HG03139 (cell line): ENCODE measurements around the gene FARP1.

Experiments
- ATAC-seq: cut with Tn5 transposase; IDR thresholded peaks from one replicate; pipeline ENCODE4 v1.9.1; 2021; ENCODE audit not compliant: unreplicated experiment

FARP1 gene

DNA sequence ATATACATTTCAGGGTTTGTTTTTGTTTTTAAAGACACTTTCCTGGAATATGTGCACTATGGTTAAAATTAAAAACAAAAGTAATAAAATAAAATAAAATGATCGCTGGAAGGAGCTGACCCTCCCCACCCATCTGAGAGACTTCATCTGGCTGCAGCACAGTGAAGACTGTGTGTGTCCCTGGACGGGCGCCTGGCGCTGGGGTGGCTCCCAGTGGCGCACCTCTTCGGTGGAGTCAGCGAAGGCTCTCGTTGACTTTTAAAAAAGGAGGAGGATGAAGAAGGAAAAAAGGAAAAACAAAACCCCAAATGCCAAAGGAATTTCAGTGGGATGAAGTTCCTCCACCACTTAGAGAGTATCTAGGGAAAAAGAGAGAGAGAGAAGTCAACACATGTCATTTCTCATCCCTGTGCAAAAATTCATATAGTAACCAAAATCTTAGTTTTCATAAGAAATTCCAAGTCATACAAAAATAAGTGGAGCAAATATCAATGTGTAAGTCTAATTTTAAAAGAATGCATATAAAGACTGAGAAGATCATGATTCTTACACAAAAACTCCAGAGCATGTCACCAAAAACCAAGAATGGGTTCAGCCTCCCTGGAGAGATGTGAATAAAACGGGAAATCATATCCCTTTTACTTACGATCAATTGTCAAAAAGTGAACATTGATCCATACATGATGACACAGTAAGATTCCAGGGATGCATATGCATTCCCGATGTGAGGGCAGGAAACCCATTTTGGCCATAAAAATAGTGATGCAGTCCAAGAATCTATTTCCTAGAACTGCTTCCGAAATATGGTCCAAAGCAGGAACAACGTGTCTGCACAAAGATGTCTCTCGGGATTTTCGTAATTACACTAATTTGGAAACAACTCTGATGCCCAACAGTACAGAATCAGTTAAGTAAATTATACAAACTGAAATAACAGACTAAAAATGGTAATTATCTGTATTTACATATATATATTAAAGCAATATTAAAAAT is 310.3 kb downstream of the FARP1 start:
- ATAC-seq = no peak

DNA sequence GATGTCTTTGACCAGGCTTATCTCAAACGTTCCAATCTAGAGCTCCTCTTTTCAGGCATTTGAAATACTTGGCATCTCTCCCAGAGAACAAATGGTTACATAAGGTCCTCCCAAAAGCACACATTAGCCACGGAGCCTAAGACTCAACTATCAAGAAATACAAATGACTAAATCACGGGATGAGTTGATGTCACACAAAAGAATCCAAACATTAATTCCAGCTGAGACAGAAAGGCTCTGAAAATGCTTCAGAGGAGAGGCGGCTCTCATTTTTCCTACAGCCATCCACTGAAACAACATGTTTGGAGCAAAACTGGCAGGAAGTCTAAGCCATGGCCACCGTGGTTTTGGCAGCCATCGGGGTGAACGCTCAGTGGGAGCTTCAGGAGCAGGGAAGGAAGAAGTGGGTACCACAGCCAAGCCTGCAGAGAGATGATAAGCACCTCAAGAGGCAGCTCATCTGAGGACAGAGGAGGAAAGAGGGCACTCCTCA is 311.5 kb downstream of the FARP1 start:
- no peak for ATAC-seq

GRCh38 chr13:98456413-98456845 is 313.5 kb downstream of the FARP1 start:
- no peak for ATAC-seq

DNA sequence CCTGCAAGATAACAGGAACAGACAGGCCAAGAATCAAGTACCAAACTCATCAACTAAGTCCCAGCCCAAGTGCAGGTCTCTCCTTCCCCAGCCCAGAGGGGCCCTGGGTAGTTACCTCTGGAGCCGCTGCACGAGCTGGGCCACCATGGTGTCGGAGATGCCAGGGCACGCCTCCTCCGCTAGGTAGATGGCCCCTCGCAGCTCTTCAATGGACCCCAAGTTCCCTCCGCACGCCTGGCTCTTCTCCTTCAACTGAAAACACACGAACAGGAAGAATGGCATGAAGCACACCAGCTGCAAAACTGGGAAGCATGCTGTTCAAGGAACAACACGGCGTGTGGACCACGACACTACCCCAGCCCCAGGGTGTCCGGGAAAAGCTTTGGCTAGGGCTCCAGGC is 314.2 kb downstream of the FARP1 start:
- no peak for ATAC-seq

DNA sequence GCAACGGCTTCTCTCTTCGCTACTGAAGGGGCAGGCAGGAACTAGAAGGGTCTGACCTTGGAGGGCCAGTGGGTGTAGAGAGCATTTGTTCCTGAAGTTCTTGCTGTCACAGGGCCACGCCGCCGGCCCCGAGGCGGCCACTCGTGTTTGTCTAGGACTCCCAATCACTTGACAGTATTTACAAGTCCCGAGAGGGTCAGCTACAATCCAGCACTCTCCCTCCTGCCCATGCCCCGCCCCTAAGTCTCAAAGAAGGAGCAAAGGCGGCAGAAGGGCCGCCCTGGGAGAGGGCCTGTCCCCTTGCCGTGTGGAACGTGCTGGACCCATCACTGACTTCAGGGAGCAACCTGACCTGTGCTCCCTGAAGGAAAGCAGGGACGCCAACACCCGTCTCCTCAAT is 315.5 kb downstream of the FARP1 start:
- ATAC-seq = no peak

- no peak for ATAC-seq
These were observed 316.3 kb downstream of the FARP1 start for GRCh38 chr13:98459171-98459681.

- no peak for ATAC-seq
These were observed 317.0 kb downstream of the FARP1 start for GRCh38 chr13:98459721-98460370.

DNA sequence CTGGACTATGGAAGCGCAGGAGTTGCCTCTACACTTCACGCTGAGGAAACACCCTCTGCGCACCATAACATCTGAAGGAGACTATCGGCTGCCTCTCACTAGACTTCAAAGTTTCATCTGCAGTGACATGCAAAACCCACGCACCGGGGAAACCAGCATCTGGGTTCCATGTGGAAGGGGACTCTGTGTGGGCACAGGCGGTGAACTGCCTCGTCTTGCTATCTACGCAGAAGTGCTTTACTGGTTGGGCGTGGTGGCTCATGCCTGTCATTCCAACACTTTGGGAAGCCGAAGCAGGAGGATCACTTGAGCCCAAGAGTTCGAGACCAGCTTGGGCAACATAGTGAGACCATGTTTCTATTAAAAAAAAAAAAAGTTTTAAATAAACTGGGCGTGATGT is 317.6 kb downstream of the FARP1 start:
- ATAC-seq = no peak

DNA sequence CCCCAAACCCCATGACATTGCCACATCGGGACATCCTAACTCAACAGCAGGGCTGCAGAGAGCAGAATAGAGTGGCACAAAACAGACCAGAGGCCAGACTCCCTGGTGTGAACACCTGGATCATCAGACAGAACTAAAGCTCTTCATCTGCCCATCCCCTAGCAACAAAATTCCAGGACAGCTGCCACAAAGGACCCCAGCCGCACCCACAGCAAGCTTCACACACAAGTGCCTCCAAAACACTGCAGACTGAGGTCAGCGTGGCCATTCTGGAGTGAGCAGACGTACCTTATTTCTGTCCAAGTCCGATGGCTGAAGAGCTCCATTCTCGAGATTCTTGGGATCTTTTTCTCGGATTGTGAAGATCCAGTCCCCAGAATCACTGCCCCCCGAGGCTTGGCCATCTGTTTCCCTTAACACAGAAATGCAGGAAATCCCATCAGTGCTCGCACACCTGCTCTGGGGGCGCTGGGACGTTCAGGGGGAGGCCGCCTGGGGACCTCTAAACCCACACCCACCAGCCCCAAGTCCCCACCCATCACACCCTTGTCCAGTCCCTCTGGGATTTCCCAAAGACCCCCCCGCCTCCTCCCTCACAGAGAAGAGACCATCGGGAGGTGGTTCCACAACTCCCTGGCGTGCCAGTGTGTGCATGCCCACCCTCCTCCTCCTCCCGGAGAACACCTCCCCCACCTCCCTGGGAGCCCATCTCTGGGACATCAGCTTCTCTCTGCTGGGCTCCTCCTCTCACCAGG is 318.8 kb downstream of the FARP1 start:
- ATAC-seq = no peak

DNA sequence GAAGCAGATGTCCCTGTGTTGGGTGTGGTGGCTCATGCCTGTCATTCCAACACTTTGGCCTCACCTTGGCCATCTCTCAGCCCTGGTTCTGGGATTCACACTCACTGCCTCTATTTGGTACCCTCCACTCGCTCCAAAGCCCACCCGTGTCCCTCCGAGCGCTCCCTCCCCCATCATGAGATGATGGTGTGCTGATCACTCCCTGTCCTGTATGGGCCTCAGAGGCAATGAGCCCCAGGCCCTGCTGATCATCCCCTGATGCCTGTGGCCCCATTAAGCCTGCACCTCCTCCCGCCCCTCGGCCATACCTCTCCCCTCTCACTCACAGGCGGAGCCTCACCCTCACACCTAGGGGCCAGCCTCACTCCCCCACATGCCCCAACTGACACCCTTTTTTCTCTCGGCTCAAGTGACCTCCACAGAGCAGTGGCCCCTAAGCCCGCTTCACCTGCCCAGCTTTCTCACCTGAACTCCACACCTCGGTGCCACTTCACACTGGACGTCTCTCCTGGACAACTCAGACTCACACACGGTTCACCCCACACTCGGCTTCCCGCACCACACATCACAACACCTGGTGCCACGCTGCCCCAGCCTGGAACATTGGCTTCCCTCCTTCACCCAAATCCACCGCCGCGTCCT is 319.5 kb downstream of the FARP1 start:
- ATAC-seq = no peak

- ATAC-seq = no peak
These were observed 320.1 kb downstream of the FARP1 start for GRCh38 chr13:98462946-98463345.

DNA sequence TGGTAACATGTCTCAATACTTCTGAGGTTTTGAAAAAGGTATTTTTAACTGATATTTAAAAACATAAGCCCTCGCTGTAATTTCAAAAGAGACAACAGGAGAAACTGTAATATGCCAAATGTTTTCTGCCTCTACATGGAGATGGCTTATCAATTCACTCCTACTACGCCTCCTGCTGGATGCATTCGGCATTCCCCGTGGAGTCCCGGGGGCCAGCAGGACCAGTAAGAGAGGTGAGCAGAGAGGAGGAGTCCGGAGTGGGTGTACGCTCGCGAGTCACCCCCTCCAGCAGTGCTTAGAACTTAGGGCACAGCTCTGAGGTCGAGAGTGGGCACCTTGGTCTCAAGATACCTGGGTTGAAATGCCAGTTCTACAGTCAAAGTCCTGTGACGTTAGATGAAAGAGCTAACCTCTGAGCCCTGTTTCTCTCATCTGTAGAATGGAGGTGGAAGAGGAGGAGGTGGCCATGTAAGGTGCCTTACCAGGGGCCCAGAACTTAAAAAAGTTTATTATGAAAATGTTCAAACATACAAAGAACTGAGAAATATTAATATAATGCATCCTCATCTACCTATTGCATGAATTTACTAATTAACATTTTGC is 323.8 kb downstream of the FARP1 start:
- no peak for ATAC-seq

- no peak for ATAC-seq
These were observed 324.5 kb downstream of the FARP1 start for GRCh38 chr13:98467263-98467985.

GRCh38 chr13:98468361-98468760 is 325.5 kb downstream of the FARP1 start:
- ATAC-seq = no peak

- ATAC-seq = no peak
These were observed 326.0 kb downstream of the FARP1 start for GRCh38 chr13:98468929-98469328.

- ATAC-seq = no peak
These were observed 328.0 kb downstream of the FARP1 start for GRCh38 chr13:98470920-98471319.

- ATAC-seq = no peak
These were observed 329.0 kb downstream of the FARP1 start for GRCh38 chr13:98471934-98472333.

GRCh38 chr13:98473135-98473787 is 330.4 kb downstream of the FARP1 start:
- no peak for ATAC-seq

GRCh38 chr13:98473788-98474144 is 330.9 kb downstream of the FARP1 start:
- ATAC-seq = no peak
